Measurements from ENCODE around the gene TMPRSS4. TPM values are rescaled to one million over a fixed set of nuclear protein-coding genes. Genes with fewer than 3 reads are reported as not detected.

TMPRSS4 gene
- total RNA-seq, 1 experiment from 2014 or later: 1.5 TPM

DNA sequence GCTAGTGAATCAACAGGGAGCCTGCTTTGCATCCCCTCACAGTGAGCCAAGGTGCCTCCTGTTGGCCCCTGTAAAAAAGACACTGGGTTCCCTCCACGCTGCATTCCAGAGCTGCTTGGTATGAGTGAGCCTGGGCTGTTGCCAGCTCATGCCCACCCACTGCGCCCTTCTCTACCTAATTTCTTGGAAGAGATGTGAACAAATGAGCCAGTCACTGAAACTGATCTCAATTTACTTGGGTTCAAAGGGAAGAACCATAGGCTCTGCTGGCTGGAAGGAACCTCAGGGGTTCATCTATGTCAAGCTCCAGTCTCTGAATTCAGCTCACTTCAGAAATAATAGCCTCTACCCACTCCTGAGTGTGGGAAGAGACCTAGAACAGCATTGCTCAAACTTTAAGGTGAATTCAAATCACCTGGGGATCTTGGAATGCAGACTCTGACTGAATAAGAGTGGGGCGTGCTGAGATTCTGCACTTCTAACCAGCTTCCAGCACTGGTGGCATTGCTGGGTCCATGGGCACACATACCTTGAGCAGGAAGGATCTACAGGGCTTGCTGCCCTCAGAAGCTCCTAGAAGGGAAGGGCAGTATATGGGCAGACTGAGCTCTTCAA lies 5.4 kb upstream of the TMPRSS4 start:
- no peak for ATAC-seq
- ChIA-PET RAD21 (ENCODE audit: low non-redundant PET in 1 of 2, low total read pairs in 2 of 2, uncharacterized antibody in 2 of 2, unreplicated experiment in 2 of 2) (no interaction called here), CTCF (interaction anchor here (0.6 kb wide), 1 partner anchor 18 kb away, joined by 4 read pairs; no protein-coding TSS in a partner anchor), POLR2A (no interaction called here)
- Histone ChIP-seq H3K9me2 (ENCODE audit: insufficient read depth) (no peaks in the 10 kb centered on the region), H2AFZ (ENCODE audit: low read depth, low read length, poor library complexity, severe bottlenecking) (no peak overlapping the region), H3K36me3 (ENCODE audit: control insufficient read depth in 1 of 2, insufficient read depth in 2 of 2, low read length in 2 of 2) (no peaks in the 10 kb centered on the region), H3K4me3 (replicated peaks in 1 of 2; ENCODE audit: low read depth in 1 of 2, low read length in 2 of 2) (no peak overlapping the region), H3K4me1 (ENCODE audit: control insufficient read depth in 1 of 2, insufficient read depth in 2 of 2, low read length in 2 of 2) (peaks cover 11 to 21% of the 10 kb centered on the region in 2 experiments), H3K27ac (ENCODE audit: low read depth, low read length) (no peak overlapping the region), H4K20me1 (ENCODE audit: insufficient read depth) (no peaks in the 10 kb centered on the region), H3K4me2 (ENCODE audit: low read length) (no peak overlapping the region), H3K79me2 (ENCODE audit: insufficient read depth, low read length) (no peaks in the 10 kb centered on the region), H3K9ac (ENCODE audit: low read length) (no peak overlapping the region), H3K27me3 (ENCODE audit: insufficient read depth, low read length) (no peaks in the 10 kb centered on the region), H3K9me3 (ENCODE audit: control insufficient read depth in 1 of 2, insufficient read depth in 1 of 2, low read depth in 1 of 2, low read length in 2 of 2) (no peaks in the 10 kb centered on the region)
- no peak for DNase-seq (ENCODE audit: low read depth, low spot score)
- intact Hi-C loops (cut with micrococcal nuclease): no loop called here
- BruUV-seq (replicated peaks): no TSS peak
- TF ChIP-seq SIN3A (IDR thresholded peaks at IDR 0.05; ENCODE audit: low read depth) (no peak), RAD21 (IDR thresholded peaks at IDR 0.05; ENCODE audit: low read depth) (no peak), REST (IDR thresholded peaks at IDR 0.05; ENCODE audit: low read depth) (no peak), ZFX (IDR thresholded peaks at IDR 0.05) (no peak), ELF1 (IDR thresholded peaks at IDR 0.05; ENCODE audit: borderline replicate concordance, low read depth) (no peak), EGR1 (IDR thresholded peaks at IDR 0.05; ENCODE audit: low read depth) (no peak), POLR2A (IDR thresholded peaks at IDR 0.05; ENCODE audit: borderline replicate concordance, extremely low read depth, insufficient read depth, insufficient read length) (no peak), EZH2 (IDR thresholded peaks at IDR 0.05) (no peak), EZH2phosphoT487 (IDR thresholded peaks at IDR 0.05; ENCODE audit: borderline replicate concordance) (no peak), SRF (IDR thresholded peaks at IDR 0.05; ENCODE audit: low read depth) (no peak), ZNF274 (IDR thresholded peaks at IDR 0.05; ENCODE audit: low read depth, low read length) (no peak), CEBPB (IDR thresholded peaks at IDR 0.05; ENCODE audit: low read depth) (no peak), JUND (IDR thresholded peaks at IDR 0.05) (no peak), TCF7L2 (IDR thresholded peaks at IDR 0.05; ENCODE audit: borderline replicate concordance, extremely low read depth, insufficient read depth, insufficient read length) (no peak), ZBTB33 (IDR thresholded peaks at IDR 0.05; ENCODE audit: extremely low read depth, insufficient replicate concordance, low read length) (no peak)

Measured in HCT116 (cell line).